GM12878 (cell line): ENCODE data around the gene LANCL2. TPM values are rescaled to one million over a fixed set of nuclear protein-coding genes. Genes with fewer than 3 reads are reported as not detected.

Experiments used
- ATAC-seq: fragments of 200-7000 bp; cut with Tn5 transposase; 3 replicates; pipeline ENCODE4 v1.9.1; 2020; ENCODE audit warnings: mild to moderate bottlenecking, moderate library complexity
- BruUV-seq: library from RNA; stranded (reverse); fragments of 400-500 nt; replicated peaks from 2 replicates; lab custom pipeline; 2021; lab: Mats Ljungman, UMichigan
- CTCF ChIA-PET: fragments of 300-600 bp; sonication (Branson Sonifier 250); formaldehyde crosslinking; extraction: SDS; loops from one replicate; lab custom pipeline; 2021; ENCODE audit warnings: inconsistent platforms; lab: Yijun Ruan, JAX
- POLR2A ChIA-PET: fragments of 350-600 bp; formaldehyde crosslinking; extraction: SDS; loops from one replicate; lab custom pipeline; 2021; ENCODE audit warnings: inconsistent platforms; lab: Charles Lee
- RAD21 ChIA-PET: fragments of 300-600 bp; sonication (Branson Sonifier 250); formaldehyde crosslinking; loops from one replicate; lab custom pipeline; 2023; ENCODE audit warnings: antibody characterized with exemption; ENCODE audit not compliant: unreplicated experiment; lab: Charles Lee
- SMC1A ChIA-PET: fragments of 300-600 bp; sonication (Branson Sonifier 250); formaldehyde crosslinking; loops from one replicate; lab custom pipeline; 2023; ENCODE audit not compliant: unreplicated experiment, uncharacterized antibody; lab: Charles Lee
- DNase-seq: peaks from one replicate; pipeline ENCODE4 v3.0.0-alpha.2; 2011; ENCODE audit warnings: low read depth, low spot score
- FAIRE-seq: peaks from 3 replicates; lab custom pipeline; 2011; peaks lifted over from hg19 to GRCh38; lab: Jason Lieb, UNC
- H2AFZ ChIP-seq: 2 replicates; pipeline ENCODE4 v1.6.0; 2011; ENCODE audit warnings: low read depth, low read length, control low read depth; ENCODE audit not compliant: control insufficient read depth
- H3K27ac ChIP-seq: 2 replicates; pipeline ENCODE4 v1.5.1; 2011; ENCODE audit warnings: control low read depth; ENCODE audit not compliant: control insufficient read depth, insufficient read depth
- H3K27me3 ChIP-seq, 2 experiments: replicated peaks in 1 of 2; 2 replicates each; pipeline versions ENCODE4 v1.6.0 to v1.6.1; 2011; ENCODE audit warnings: low read length in 1 of 2; ENCODE audit not compliant: control insufficient read depth in 2 of 2, insufficient read depth in 2 of 2
- H3K36me3 ChIP-seq, 2 experiments: 2 replicates each; pipeline ENCODE4 v1.5.1; 2011; ENCODE audit warnings: low read length in 1 of 2; ENCODE audit not compliant: control insufficient read depth in 2 of 2, insufficient read depth in 2 of 2
- H3K4me1 ChIP-seq: 2 replicates; pipeline ENCODE4 v1.6.1; 2011; ENCODE audit warnings: mild to moderate bottlenecking, low read length, moderate library complexity, mixed read lengths; ENCODE audit not compliant: control insufficient read depth, insufficient read depth
- H3K4me2 ChIP-seq: 2 replicates; pipeline ENCODE4 v1.6.0; 2011; ENCODE audit warnings: control low read depth; ENCODE audit not compliant: control insufficient read depth, insufficient read depth
- H3K4me3 ChIP-seq: fragments of 200-600 bp; sonication (generic); 2 replicates; pipeline ENCODE4 v1.5.1; 2016
- H3K79me2 ChIP-seq: 2 replicates; pipeline ENCODE4 v1.6.0; 2011; ENCODE audit warnings: low read length; ENCODE audit not compliant: control insufficient read depth, insufficient read depth
- H3K9ac ChIP-seq: 2 replicates; pipeline ENCODE4 v1.8.0; 2011; ENCODE audit warnings: low read length, control low read depth, mixed read lengths; ENCODE audit not compliant: control insufficient read depth, insufficient read depth
- H3K9me3 ChIP-seq: replicated peaks from 3 replicates; pipeline ENCODE4 v1.5.1; 2011; ENCODE audit warnings: mild to moderate bottlenecking, low read length; ENCODE audit not compliant: control insufficient read depth, insufficient read depth
- H4K20me1 ChIP-seq: 2 replicates; pipeline ENCODE4 v1.6.0; 2011; ENCODE audit not compliant: control insufficient read depth, insufficient read depth
- CHD2 ChIP-seq: IDR thresholded peaks from 2 replicates; pipeline ENCODE4 v1.6.1; 2011; ENCODE audit warnings: low read depth, low read length, improper control_type of control experiment, borderline replicate concordance
- NR2C1 ChIP-seq: fragments of 450-650 bp; IDR thresholded peaks from 2 replicates; pipeline ENCODE4 v1.6.1; 2017; ENCODE audit warnings: antibody characterized with exemption, mild to moderate bottlenecking, moderate library complexity
- POLR2A ChIP-seq: IDR thresholded peaks from 2 replicates; pipeline ENCODE4 v1.6.1; 2011; ENCODE audit warnings: low read depth, mild to moderate bottlenecking, low read length
- ZBTB40 ChIP-seq: fragments of 450-650 bp; IDR thresholded peaks from 2 replicates; pipeline ENCODE4 v1.6.1; 2016; ENCODE audit warnings: mild to moderate bottlenecking, moderate library complexity, borderline replicate concordance
- WGBS: methylation state at CpG from one replicate; pipeline ENCODE4 v1.1.6; 2016; ENCODE audit warnings: low lambda C conversion rate; ENCODE audit not compliant: insufficient replicate concordance, insufficient coverage; ENCODE audit errors: missing lambda C conversion rate; 5-methylcytosine and 5-hydroxymethylcytosine counted together
- in situ Hi-C: fragments of 300-500 bp; cut with MboI; formaldehyde crosslinking; loops from 9 replicates; pipeline ENCODE4 v1.14.3; 2018; ENCODE audit warnings: mixed read lengths
- intact Hi-C: fragments of 100-400 bp; cut with micrococcal nuclease; formaldehyde crosslinking; loops from one replicate; pipeline ENCODE4 v1.14.2; 2022; ENCODE audit not compliant: unreplicated experiment
- polyA plus RNA-seq, 11 experiments: library from polyadenylated mRNA; depleted of rRNA in 4 of 11; unstranded in 6 of 11; stranded (reverse) in 5 of 11; fragments of >200 nt; fragmentation: Nextera tagmentation in 4 of 11; fragmentation: Illumina TruSeq in 1 of 11; extraction: Ambion mirVana in 4 of 11; extraction: Trizol in 1 of 11; gene quantifications; 1 replicate in 1 of 11; 2 replicates in 10 of 11; pipeline versions ENCODE4 v1.2.1 to v1.2.3, GENCODE V29; 2011 to 2016; ENCODE audit warnings: inconsistent platforms in 2 of 11, missing spikeins in 2 of 11, low read depth in 1 of 11
- total RNA-seq, 4 experiments: library from RNA; depleted of rRNA in 3 of 4; stranded (reverse); fragments of >200 nt in 3 of 4; fragmentation: Illumina TruSeq in 1 of 4; extraction: Trizol in 1 of 4; gene quantifications; 2 replicates each; pipeline versions ENCODE4 v1.2.1 to v1.2.3, GENCODE V29; 2013 to 2021

LANCL2 gene
- total and polyA plus RNA-seq, 10 of the 15 experiments (the other 5 are each of a cell fraction or from before 2014, with no cell fraction given), result 8.1 to 28.6 (median 16.4) TPM

- H3K79me2 ChIP-seq, result no peaks in the 10 kb centered on the region
- POLR2A ChIA-PET, result no interaction called here
- BruUV-seq, result no TSS peak
- no peak overlapping the region for H3K4me3 ChIP-seq
- peaks cover 0 to 9% of the 10 kb centered on the region in 2 experiments; a peak in 3 of 4 replicates for H3K36me3 ChIP-seq
- H3K4me1 ChIP-seq, result no peaks in the 10 kb centered on the region
- TF ChIP-seq CHD2 (no peak), ZBTB40 (no peak), NR2C1 (no peak), POLR2A (peak; percentile 57; the same call in 1 of the 2 replicates)
- RAD21 ChIA-PET, result interaction anchor here (0.9 kb wide), 1 partner anchor 7 kb away, joined by 3 read pairs; no protein-coding TSS in a partner anchor
- in situ Hi-C loops (no loop called here), intact Hi-C loops (no loop called here)
- H3K27me3 ChIP-seq, result no peaks in the 10 kb centered on the region
- FAIRE-seq (no peak), ATAC-seq (no peak; the same call in 2 of the 3 replicates), DNase-seq (no peak)
- H4K20me1 ChIP-seq, result no peaks in the 10 kb centered on the region
- no peak overlapping the region for H3K9ac ChIP-seq
- WGBS, result 95% methylated on average over 41 of the region's 56 CpGs
- no peak overlapping the region for H3K27ac ChIP-seq
- CTCF ChIA-PET, result interaction anchor here (0.7 kb wide), 1 partner anchor 100 kb away, joined by 3 read pairs; no protein-coding TSS in a partner anchor
- SMC1A ChIA-PET, result no interaction called here
- no peaks in the 10 kb centered on the region for H3K9me3 ChIP-seq
- no peak overlapping the region for H3K4me2 ChIP-seq
- H2AFZ ChIP-seq, result no peak overlapping the region
Observed at GRCh38 chr7:55449205-55449991, 84.3 kb downstream of the LANCL2 start.
